Nucleus accumbens (tissue), 56 donors: ENCODE results near the gene CISTR.
"Not testable (repeated sequence)": the region's sequence is repeated elsewhere in the genome, so short reads cannot be mapped to it uniquely, and the experiment has no call there.

Source experiments
- DNase-seq, 56 donors: peaks; one replicate each; lab custom pipeline; 2025; lab: John Stamatoyannopoulos, UW

Gene CISTR

GRCh38 chr12:53751336-53752191 lies at the start of gene CISTR:
Gene CISTR, minus strand, starts transcription at chr12:53751979.
- DNase-seq, result peak in 13 of 56 donors; percentile 6 to 62 (median 27)

- DNase-seq, result peak in 52 of 56 donors; percentile 3 to 81 (median 56)
Measured at GRCh38 chr12:53798575-53798974, 46.8 kb upstream of the CISTR start.

- DNase-seq, result peak in 44 of 56 donors; percentile 3 to 89 (median 60)
Measured at GRCh38 chr12:53795927-53796326, 44.1 kb upstream of the CISTR start.

GRCh38 chr12:53793221-53793620 lies 41.4 kb upstream of the CISTR start:
- DNase-seq, result no peak

GRCh38 chr12:53791735-53792326 lies 40.1 kb upstream of the CISTR start:
- DNase-seq, result no peak

GRCh38 chr12:53789570-53789969 lies 37.8 kb upstream of the CISTR start:
- DNase-seq, result no peak

GRCh38 chr12:53788892-53789291 lies 37.1 kb upstream of the CISTR start:
- DNase-seq, result no peak

- peak in 3 of 56 donors; percentile 3 to 27 (median 14) for DNase-seq
Measured at GRCh38 chr12:53786411-53786810, 34.6 kb upstream of the CISTR start.

GRCh38 chr12:53785161-53785560 lies 33.4 kb upstream of the CISTR start:
- no peak for DNase-seq

GRCh38 chr12:53782093-53782703 lies 30.4 kb upstream of the CISTR start:
- DNase-seq, result no peak

GRCh38 chr12:53781228-53781801 lies 29.5 kb upstream of the CISTR start:
- DNase-seq, result peak in 1 of 56 donors; percentile 2

GRCh38 chr12:53780323-53780722 lies 28.5 kb upstream of the CISTR start:
- DNase-seq, result no peak

- not testable (repeated sequence) for DNase-seq
Measured at GRCh38 chr12:53779679-53780078, 27.9 kb upstream of the CISTR start.

- DNase-seq, result no peak
Measured at GRCh38 chr12:53777936-53778644, 26.3 kb upstream of the CISTR start.

- no peak for DNase-seq
Measured at GRCh38 chr12:53777412-53777811, 25.6 kb upstream of the CISTR start.

GRCh38 chr12:53776872-53777271 lies 25.1 kb upstream of the CISTR start:
- DNase-seq, result no peak

GRCh38 chr12:53775478-53776145 lies 23.8 kb upstream of the CISTR start:
- no peak for DNase-seq

- no peak for DNase-seq
Measured at GRCh38 chr12:53770281-53770680, 18.5 kb upstream of the CISTR start.

- DNase-seq, result no peak
Measured at GRCh38 chr12:53768976-53769375, 17.2 kb upstream of the CISTR start.

GRCh38 chr12:53766881-53767280 lies 15.1 kb upstream of the CISTR start:
- DNase-seq, result no peak
